HEK293T (cell line): Measurements from ENCODE around the gene CNNM4.

ENCODE experiments used
- CTCF ChIA-PET: fragments of 350-600 bp; formaldehyde crosslinking; extraction: SDS; loops from one replicate; lab custom pipeline; 2021; ENCODE audit warnings: antibody characterized with exemption, inconsistent platforms; lab: Yijun Ruan, JAX
- POLR2A ChIA-PET: fragments of 350-600 bp; formaldehyde crosslinking; extraction: SDS; loops from one replicate; lab custom pipeline; 2020; ENCODE audit warnings: antibody characterized with exemption, inconsistent platforms; lab: Yijun Ruan, JAX
- DNase-seq: peaks from one replicate; pipeline ENCODE4 v3.0.0; 2012; ENCODE audit warnings: mixed read lengths; ENCODE audit errors: extremely low spot score
- ARNT ChIP-seq: fragments of 450-650 bp; IDR thresholded peaks from 2 replicates; pipeline ENCODE4 v1.6.1; 2017; ENCODE audit warnings: mild to moderate bottlenecking
- BHLHE40 ChIP-seq: fragments of 450-650 bp; IDR thresholded peaks from 2 replicates; pipeline ENCODE4 v1.6.1; 2016; ENCODE audit warnings: mild to moderate bottlenecking, moderate library complexity, borderline replicate concordance
- CTBP1 ChIP-seq: fragments of 450-650 bp; IDR thresholded peaks from 2 replicates; pipeline ENCODE4 v1.6.1; 2016; ENCODE audit warnings: borderline replicate concordance
- ELF4 ChIP-seq: fragments of 450-650 bp; IDR thresholded peaks from 2 replicates; pipeline ENCODE4 v1.6.1; 2017; ENCODE audit warnings: antibody characterized with exemption
- FOXA1 ChIP-seq: fragments of 450-650 bp; IDR thresholded peaks from 2 replicates; pipeline ENCODE4 v1.6.1; 2016; ENCODE audit warnings: mild to moderate bottlenecking
- FOXK2 ChIP-seq: fragments of 450-650 bp; IDR thresholded peaks from 2 replicates; pipeline ENCODE4 v1.6.1; 2016; ENCODE audit warnings: mild to moderate bottlenecking
- HDGF ChIP-seq: fragments of 450-650 bp; IDR thresholded peaks from 2 replicates; pipeline ENCODE4 v1.6.1; 2017; ENCODE audit warnings: antibody characterized with exemption, borderline replicate concordance
- L3MBTL2 ChIP-seq: fragments of 450-650 bp; conservative IDR thresholded peaks from 2 replicates; pipeline ENCODE4 v1.6.1; 2016; ENCODE audit warnings: mild to moderate bottlenecking
- LEF1 ChIP-seq: fragments of 450-650 bp; IDR thresholded peaks from 2 replicates; pipeline ENCODE4 v1.6.1; 2017; ENCODE audit warnings: mild to moderate bottlenecking, borderline replicate concordance
- NFRKB ChIP-seq: fragments of 450-650 bp; IDR thresholded peaks from 2 replicates; pipeline ENCODE4 v1.6.1; 2016; ENCODE audit warnings: mild to moderate bottlenecking, moderate library complexity
- PKNOX1 ChIP-seq: fragments of 450-650 bp; IDR thresholded peaks from 2 replicates; pipeline ENCODE4 v1.6.1; 2016
- SP1 ChIP-seq: fragments of 450-650 bp; IDR thresholded peaks from 2 replicates; pipeline ENCODE4 v1.6.1; 2017
- SUZ12 ChIP-seq: fragments of 450-650 bp; IDR thresholded peaks from 2 replicates; pipeline ENCODE4 v1.6.1; 2016; ENCODE audit warnings: mild to moderate bottlenecking
- TARDBP ChIP-seq: fragments of 450-650 bp; IDR thresholded peaks from 2 replicates; pipeline ENCODE4 v1.6.1; 2016
- ZNF384 ChIP-seq: fragments of 450-650 bp; IDR thresholded peaks from 2 replicates; pipeline ENCODE4 v1.6.1; 2016

The CNNM4 gene

GRCh38 chr2:96859099-96859649, 98.5 kb downstream of the CNNM4 start:
- CTCF ChIA-PET = interaction anchor here (1.2 to 3.2 kb wide), 7 partner anchors 9 to 253 kb away, joined by 3 to 35 read pairs (median 8); no protein-coding TSS in a partner anchor
- DNase-seq = no peak
- TF ChIP-seq NFRKB (no peak), ARNT (no peak), ZNF384 (no peak), SUZ12 (no peak), SP1 (no peak), FOXK2 (no peak)
- POLR2A ChIA-PET = interaction anchor here (1.0 to 5.4 kb wide), 7 partner anchors 9 to 254 kb away, joined by 3 to 58 read pairs (median 11); partner anchors contain the start of genes ANKRD36 and SEMA4C

- ChIA-PET POLR2A (interaction anchor here (5.4 kb wide), 1 partner anchor 9 kb away, joined by 58 read pairs; the partner anchor contains the start of gene SEMA4C), CTCF (no interaction called here)
- DNase-seq = no peak
- TF ChIP-seq NFRKB = no peak
These were observed 99.0 kb downstream of the CNNM4 start for GRCh38 chr2:96859681-96860064.

- POLR2A ChIA-PET = interaction anchor here (5.4 kb wide), 1 partner anchor 8 kb away, joined by 58 read pairs; the partner anchor contains the start of gene SEMA4C
- TF ChIP-seq ELF4 = no peak
- no peak for TF ChIP-seq LEF1
- no peak for TF ChIP-seq CTBP1
- no peak for TF ChIP-seq BHLHE40
- TF ChIP-seq FOXA1 = no peak
- TF ChIP-seq HDGF = no peak
- no peak for TF ChIP-seq PKNOX1
- CTCF ChIA-PET = no interaction called here
These were observed 99.6 kb downstream of the CNNM4 start for GRCh38 chr2:96860065-96861029.

GRCh38 chr2:96861074-96861473, 100.4 kb downstream of the CNNM4 start:
- TF ChIP-seq SUZ12 = no peak
- TF ChIP-seq BHLHE40 = no peak
- no peak for TF ChIP-seq HDGF
- TF ChIP-seq NFRKB = no peak
- no peak for TF ChIP-seq CTBP1
- no peak for TF ChIP-seq FOXA1
- TF ChIP-seq ELF4 = no peak
- TF ChIP-seq SP1 = no peak
- no peak for TF ChIP-seq LEF1
- TF ChIP-seq L3MBTL2 = no peak
- no peak for TF ChIP-seq TARDBP
- no peak for TF ChIP-seq FOXK2
- TF ChIP-seq ARNT = no peak
- ChIA-PET CTCF (no interaction called here), POLR2A (interaction anchor here (5.4 kb wide), 1 partner anchor 7 kb away, joined by 58 read pairs; the partner anchor contains the start of gene SEMA4C)
- no peak for DNase-seq

More at GRCh38 chr2:96860065-96861029, 99.6 kb downstream of the CNNM4 start:
- no peak for DNase-seq
